SU-DHL-6 (cell line): ENCODE data around the gene TMEM63B.

ENCODE experiments used
- H2AFZ ChIP-seq: fragments of 200-600 bp; sonication (generic); 2 replicates; pipeline ENCODE4 v1.6.1; 2014; ENCODE audit warnings: low read depth, mild to moderate bottlenecking, moderate library complexity, mixed read lengths, antibody characterized with exemption, low read length; ENCODE audit not compliant: severe bottlenecking
- H3F3A ChIP-seq: fragments of 200-600 bp; shearing (Covaris generic); 2 replicates; pipeline ENCODE4 v1.6.0; 2016; ENCODE audit warnings: antibody characterized with exemption, mild to moderate bottlenecking; ENCODE audit not compliant: insufficient read depth
- H3K27ac ChIP-seq: fragments of 200-600 bp; sonication (generic); 2 replicates; pipeline ENCODE4 v1.5.1; 2016; ENCODE audit warnings: low read depth, mild to moderate bottlenecking, low read length, moderate library complexity, mixed read lengths
- H3K27me3 ChIP-seq: fragments of 200-600 bp; sonication (generic), shearing (Covaris generic); 2 replicates; pipeline ENCODE4 v1.6.0; 2014; ENCODE audit warnings: mild to moderate bottlenecking, low read length
- H3K36me3 ChIP-seq: fragments of 200-600 bp; sonication (generic); 2 replicates; pipeline ENCODE4 v1.6.1; 2014; ENCODE audit warnings: mild to moderate bottlenecking, low read length, mixed read lengths
- H3K4me2 ChIP-seq: fragments of 300-600, 200-600 bp; shearing (Covaris generic), sonication (generic); 2 replicates; pipeline ENCODE4 v1.6.0; 2014; ENCODE audit warnings: low read length, low read depth, mild to moderate bottlenecking; ENCODE audit not compliant: poor library complexity, severe bottlenecking
- H3K4me3 ChIP-seq: fragments of 200-600 bp; sonication (generic); 2 replicates; pipeline ENCODE4 v1.5.1; 2014; ENCODE audit warnings: antibody characterized with exemption, low read length, mild to moderate bottlenecking, mixed read lengths; ENCODE audit not compliant: insufficient read depth, poor library complexity, severe bottlenecking
- H3K79me2 ChIP-seq: fragments of 200-600 bp; sonication (generic); 2 replicates; pipeline ENCODE4 v1.6.1; 2014; ENCODE audit warnings: mild to moderate bottlenecking, low read length, moderate library complexity; ENCODE audit not compliant: insufficient read depth
- H3K9ac ChIP-seq: fragments of 200-600 bp; sonication (generic); 2 replicates; pipeline ENCODE4 v1.7.0; 2014; ENCODE audit warnings: mild to moderate bottlenecking, low read length
- H3K9me2 ChIP-seq: fragments of 200-600 bp; sonication (generic); replicated peaks from 2 replicates; pipeline ENCODE4 v1.6.1; 2014; ENCODE audit warnings: low read length; ENCODE audit not compliant: insufficient read depth
- H3K9me3 ChIP-seq: fragments of 200-600 bp; sonication (generic); 2 replicates; pipeline ENCODE4 v1.6.1; 2014; ENCODE audit warnings: low read length, mixed read lengths; ENCODE audit not compliant: insufficient read depth
- H4K20me1 ChIP-seq: fragments of 200-600 bp; sonication (generic); 2 replicates; pipeline ENCODE4 v1.6.1; 2014; ENCODE audit warnings: low read depth, mild to moderate bottlenecking, antibody characterized with exemption, low read length, moderate library complexity, mixed read lengths
- CTCF ChIP-seq: fragments of 200-600 bp; sonication (generic); IDR thresholded peaks from one replicate; pipeline ENCODE4 v1.5.1; 2017; ENCODE audit warnings: antibody characterized with exemption, mild to moderate bottlenecking, low read length, moderate library complexity; ENCODE audit not compliant: insufficient read depth, poor library complexity, severe bottlenecking
- EZH2phosphoT487 ChIP-seq: fragments of 200-600 bp; sonication (generic), shearing (Covaris generic); conservative IDR thresholded peaks from 2 replicates; pipeline ENCODE4 v1.6.1; 2018; ENCODE audit warnings: mild to moderate bottlenecking, antibody characterized with exemption, low read length, moderate library complexity, mixed read lengths

The TMEM63B gene

GRCh38 chr6:44162876-44163625, 35.7 kb downstream of the TMEM63B start:
- no peak overlapping the region for H2AFZ ChIP-seq
- no peaks in the 10 kb centered on the region for H3K27me3 ChIP-seq
- no peaks in the 10 kb centered on the region for H3K79me2 ChIP-seq
- TF ChIP-seq EZH2phosphoT487: no peak
- no peak for TF ChIP-seq CTCF
- H3F3A ChIP-seq: no peaks in the 10 kb centered on the region
- no peaks in the 10 kb centered on the region for H3K9me3 ChIP-seq
- H3K9me2 ChIP-seq: no peaks in the 10 kb centered on the region
- no peaks in the 10 kb centered on the region for H3K36me3 ChIP-seq
- H3K4me3 ChIP-seq: no peak overlapping the region
- no peak overlapping the region for H3K4me2 ChIP-seq
- H3K27ac ChIP-seq: no peak overlapping the region
- no peaks in the 10 kb centered on the region for H4K20me1 ChIP-seq
- H3K9ac ChIP-seq: no peak overlapping the region

GRCh38 chr6:44166116-44166515, 38.8 kb downstream of the TMEM63B start:
- Histone ChIP-seq H3K79me2 (no peaks in the 10 kb centered on the region), H3F3A (no peaks in the 10 kb centered on the region), H3K27ac (no peak overlapping the region), H3K4me3 (no peak overlapping the region), H3K36me3 (no peaks in the 10 kb centered on the region), H3K9me3 (no peaks in the 10 kb centered on the region), H2AFZ (no peak overlapping the region), H3K27me3 (no peaks in the 10 kb centered on the region), H4K20me1 (no peaks in the 10 kb centered on the region), H3K4me2 (no peak overlapping the region), H3K9me2 (no peaks in the 10 kb centered on the region), H3K9ac (no peak overlapping the region)
- no peak for TF ChIP-seq CTCF
- TF ChIP-seq EZH2phosphoT487: no peak

- Histone ChIP-seq H3K27me3 (no peaks in the 10 kb centered on the region), H3K9me3 (no peaks in the 10 kb centered on the region), H3K9me2 (no peaks in the 10 kb centered on the region), H4K20me1 (no peaks in the 10 kb centered on the region), H3K4me2 (no peak overlapping the region), H3F3A (no peaks in the 10 kb centered on the region), H3K27ac (no peak overlapping the region), H3K9ac (no peak overlapping the region), H3K36me3 (no peaks in the 10 kb centered on the region), H2AFZ (no peak overlapping the region), H3K4me3 (no peak overlapping the region), H3K79me2 (no peaks in the 10 kb centered on the region)
- TF ChIP-seq CTCF (no peak), EZH2phosphoT487 (no peak)
These were observed 39.3 kb downstream of the TMEM63B start for GRCh38 chr6:44166591-44167184.
